Activated CD4-positive, alpha-beta memory T cell treated with anti-CD3 and anti-CD28 coated beads for 36 hours (primary cell): ENCODE results near the gene KIAA1614. TPM values are rescaled to one million over a fixed set of nuclear protein-coding genes. Genes with fewer than 3 reads are reported as not detected.

Source experiments
- CTCF ChIA-PET: fragments of 350-600 bp; sonication (Branson Sonifier 250); formaldehyde crosslinking; loops from one replicate; lab custom pipeline; 2021; ENCODE audit warnings: antibody characterized with exemption, inconsistent platforms; lab: Charles Lee
- POLR2A ChIA-PET: fragments of 350-600 bp; sonication (Branson Sonifier 250); formaldehyde crosslinking; loops from one replicate; lab custom pipeline; 2021; ENCODE audit warnings: antibody characterized with exemption; lab: Charles Lee
- DNase-seq: peaks from one replicate; pipeline ENCODE4 v3.0.0-alpha.2; 2020
- H3K27ac Mint-ChIP-seq: one replicate; pipeline ENCODE4 v1.8.0; 2021; ENCODE audit warnings: mixed read lengths
- H3K27me3 Mint-ChIP-seq: one replicate; pipeline ENCODE4 v1.8.0; 2021; ENCODE audit warnings: mixed read lengths
- H3K36me3 Mint-ChIP-seq: one replicate; pipeline ENCODE4 v1.8.0; 2021; ENCODE audit warnings: mixed read lengths
- H3K4me1 Mint-ChIP-seq: one replicate; pipeline ENCODE4 v1.8.0; 2021; ENCODE audit warnings: low read depth, mixed read lengths
- H3K4me3 Mint-ChIP-seq: one replicate; pipeline ENCODE4 v1.8.0; 2021; ENCODE audit warnings: mild to moderate bottlenecking, mixed read lengths
- H3K9me3 Mint-ChIP-seq: one replicate; pipeline ENCODE4 v1.8.0; 2021; ENCODE audit warnings: mixed read lengths
- intact Hi-C: fragments of 100-400 bp; cut with micrococcal nuclease; formaldehyde crosslinking; loops from one replicate; pipeline ENCODE4 v1.15.1; 2023
- total RNA-seq, 2 experiments: library from RNA; stranded (reverse); gene quantifications; one replicate each; pipeline ENCODE4 v1.2.3, GENCODE V29; 2021

KIAA1614 gene
- total RNA-seq, 2 experiments from 2014 or later: not detected

DNA sequence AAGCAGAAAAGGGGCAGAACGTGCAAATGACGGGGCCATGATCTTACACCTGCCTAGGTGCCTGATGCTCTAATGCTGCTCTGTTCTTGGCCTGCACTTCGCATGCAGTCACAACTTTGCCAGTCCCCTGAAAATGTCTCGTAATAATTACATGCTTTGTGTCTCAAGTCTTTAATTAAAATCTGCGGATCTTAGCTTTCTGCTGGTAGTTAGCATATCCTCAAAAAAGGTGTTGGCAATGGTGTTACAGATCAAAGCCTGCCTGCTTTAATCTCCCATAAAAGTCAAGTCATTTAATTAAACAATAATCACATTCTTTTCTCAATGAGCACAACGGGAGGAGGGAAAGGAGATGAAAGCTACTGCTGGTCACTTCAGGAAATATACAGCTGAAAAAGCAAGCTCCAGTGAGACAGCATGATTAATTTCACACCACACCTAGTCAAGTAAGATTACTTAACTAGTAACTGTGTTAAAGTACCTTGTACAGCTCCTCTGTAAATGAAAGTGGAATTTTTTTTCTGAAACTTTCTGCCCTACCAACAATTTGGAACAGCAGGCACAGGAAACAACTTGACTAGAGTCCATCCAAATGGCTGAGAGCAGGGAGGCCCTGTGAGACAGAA lies 64.1 kb downstream of the KIAA1614 start:
- intact Hi-C loops: no loop called here
- H3K27ac Mint-ChIP-seq: no peak overlapping the region
- no peak overlapping the region for H3K4me3 Mint-ChIP-seq
- peaks cover 51% of the 10 kb centered on the region for H3K36me3 Mint-ChIP-seq
- POLR2A ChIA-PET: interaction anchor here (1.0 kb wide), 1 partner anchor 45 kb away, joined by 3 read pairs; no protein-coding TSS in a partner anchor
- H3K4me1 Mint-ChIP-seq: peaks cover 36% of the 10 kb centered on the region
- CTCF ChIA-PET: interaction anchor here (1.6 kb wide), 1 partner anchor 190 kb away, joined by 5 read pairs; no protein-coding TSS in a partner anchor
- H3K27me3 Mint-ChIP-seq: no peaks in the 10 kb centered on the region
- H3K9me3 Mint-ChIP-seq: no peaks in the 10 kb centered on the region
- no peak for DNase-seq

- Mint-ChIP-seq H3K27me3 (no peaks in the 10 kb centered on the region), H3K36me3 (peaks cover 52% of the 10 kb centered on the region), H3K9me3 (no peaks in the 10 kb centered on the region), H3K4me1 (peaks cover 27% of the 10 kb centered on the region), H3K27ac (no peak overlapping the region), H3K4me3 (no peak overlapping the region)
- intact Hi-C loops: no loop called here
- CTCF ChIA-PET: no interaction called here
- POLR2A ChIA-PET: no interaction called here
- DNase-seq: peak; percentile 43
These were observed 69.1 kb downstream of the KIAA1614 start for GRCh38 chr1:180981596-180982387.

DNA sequence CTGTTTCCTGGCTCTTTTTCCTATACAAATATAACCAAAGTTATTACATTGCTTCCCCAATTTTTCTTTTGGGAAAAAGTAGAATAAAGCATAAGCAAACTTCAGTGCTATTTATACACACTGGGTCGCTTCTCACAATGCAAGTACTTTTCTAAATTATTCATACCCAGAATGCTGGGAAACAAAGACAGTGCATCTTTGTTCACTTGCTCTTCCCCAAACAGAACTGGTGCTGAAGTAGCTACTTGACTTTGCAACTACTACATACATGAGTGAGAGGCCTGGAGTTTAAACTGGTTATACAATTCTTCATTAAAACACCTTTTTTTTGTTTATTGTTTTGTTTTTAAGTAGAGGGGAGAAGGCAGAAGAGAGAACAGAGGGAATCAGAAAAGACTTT lies 69.7 kb downstream of the KIAA1614 start:
- POLR2A ChIA-PET: no interaction called here
- H3K4me1 Mint-ChIP-seq: peaks cover 20% of the 10 kb centered on the region
- H3K4me3 Mint-ChIP-seq: no peak overlapping the region
- no peaks in the 10 kb centered on the region for H3K27me3 Mint-ChIP-seq
- intact Hi-C loops: no loop called here
- DNase-seq: no peak
- H3K9me3 Mint-ChIP-seq: no peaks in the 10 kb centered on the region
- no peak overlapping the region for H3K27ac Mint-ChIP-seq
- CTCF ChIA-PET: no interaction called here
- peaks cover 56% of the 10 kb centered on the region for H3K36me3 Mint-ChIP-seq

GRCh38 chr1:180988253-180988752 lies 75.6 kb downstream of the KIAA1614 start:
- intact Hi-C loops: no loop called here
- no peaks in the 10 kb centered on the region for H3K27me3 Mint-ChIP-seq
- no peaks in the 10 kb centered on the region for H3K9me3 Mint-ChIP-seq
- ChIA-PET POLR2A (interaction anchor here (0.6 kb wide), 1 partner anchor 661 kb away, joined by 4 read pairs; no protein-coding TSS in a partner anchor), CTCF (interaction anchor here (0.6 kb wide), 1 partner anchor 63 kb away, joined by 4 read pairs; no protein-coding TSS in a partner anchor)
- no peaks in the 10 kb centered on the region for H3K4me1 Mint-ChIP-seq
- no peak overlapping the region for H3K4me3 Mint-ChIP-seq
- H3K27ac Mint-ChIP-seq: no peak overlapping the region
- peaks cover 63% of the 10 kb centered on the region for H3K36me3 Mint-ChIP-seq
- DNase-seq: no peak

DNA sequence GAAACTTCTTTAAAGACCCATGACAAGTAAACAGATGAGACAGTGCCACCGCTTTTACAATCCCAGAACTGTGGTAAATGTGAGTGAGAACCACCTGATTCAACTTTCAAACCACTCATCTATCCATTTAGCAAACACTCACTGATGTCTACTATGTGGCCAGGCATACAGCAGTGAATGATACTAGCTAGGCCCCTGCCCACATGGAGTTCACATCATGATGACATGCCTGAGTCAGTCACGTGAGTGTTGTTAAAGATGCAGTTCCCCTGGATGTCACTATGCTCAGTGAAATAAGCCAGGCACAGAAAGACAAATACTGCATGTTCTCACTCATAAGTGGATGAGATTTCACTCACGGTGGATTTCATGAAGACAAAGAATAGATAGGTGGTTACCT lies 81.6 kb downstream of the KIAA1614 start:
- ChIA-PET POLR2A (no interaction called here), CTCF (no interaction called here)
- intact Hi-C loops: loop anchor here (2.0 kb wide), 1 partner anchor 21 kb away; no protein-coding TSS in a partner anchor
- Mint-ChIP-seq H3K27me3 (no peaks in the 10 kb centered on the region), H3K27ac (no peak overlapping the region), H3K4me3 (no peak overlapping the region), H3K36me3 (peaks cover 34% of the 10 kb centered on the region), H3K9me3 (no peaks in the 10 kb centered on the region), H3K4me1 (peaks cover 7% of the 10 kb centered on the region)
- DNase-seq: peak; percentile 41

DNA sequence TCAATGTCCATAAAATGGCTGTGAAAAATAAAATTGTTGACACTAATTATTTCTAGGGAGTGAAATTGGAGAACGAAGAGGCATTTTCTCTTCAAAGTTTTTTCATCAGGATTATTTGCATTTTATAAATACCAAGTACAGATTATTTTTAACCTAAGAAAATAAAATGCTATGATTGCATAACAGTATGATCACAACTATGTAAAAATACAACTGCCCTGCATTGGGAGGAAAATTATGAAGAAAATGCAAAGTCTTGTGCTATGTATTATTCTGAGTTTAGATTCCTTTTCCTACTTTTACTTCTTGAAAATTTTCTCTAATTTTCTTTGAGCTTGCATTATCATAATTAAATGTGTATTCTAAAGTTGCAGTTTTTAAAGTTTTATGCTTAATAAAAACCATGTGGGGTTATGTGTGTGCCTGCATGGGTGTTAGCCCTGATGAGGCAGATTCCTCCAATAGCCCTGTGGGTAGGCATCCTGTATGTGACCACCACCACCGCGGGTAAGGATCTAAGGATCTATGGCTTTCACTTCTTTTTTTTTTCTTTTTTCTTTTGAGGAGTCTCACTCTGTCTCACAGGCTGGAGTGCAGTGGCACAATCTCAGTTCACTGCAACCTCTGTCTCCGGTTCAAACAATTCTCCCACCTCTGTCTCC lies 85.3 kb downstream of the KIAA1614 start:
- ChIA-PET POLR2A (no interaction called here), CTCF (interaction anchor here (0.6 kb wide), 1 partner anchor 16 kb away, joined by 4 read pairs; no protein-coding TSS in a partner anchor)
- peaks cover 39% of the 10 kb centered on the region for H3K36me3 Mint-ChIP-seq
- no peaks in the 10 kb centered on the region for H3K9me3 Mint-ChIP-seq
- H3K4me1 Mint-ChIP-seq: peaks cover 7% of the 10 kb centered on the region
- no peak for DNase-seq
- H3K4me3 Mint-ChIP-seq: no peak overlapping the region
- intact Hi-C loops: no loop called here
- H3K27me3 Mint-ChIP-seq: no peaks in the 10 kb centered on the region
- H3K27ac Mint-ChIP-seq: no peak overlapping the region

Other genes starting within 250 kb of the KIAA1614 start
- gene STX6, start 110.0 kb downstream of the KIAA1614 start, total RNA-seq: 10 to 100 TPM; 18.8 to 19.4 TPM
- 10 to 100 TPM; 19.5 to 21.2 TPM for gene MR1, start 121.1 kb downstream of the KIAA1614 start, total RNA-seq
- 10 to 100 TPM; 27.9 to 28.9 TPM for gene IER5, start 175.8 kb downstream of the KIAA1614 start, total RNA-seq